Activated CD4-positive, alpha-beta T cell treated with anti-CD3 and anti-CD28 coated beads, Interleukin-2, amount 10 ng/mL, durations not matched to agents 7 days and 5 days (primary cell): ENCODE measurements around the gene ANXA1. TPM values are rescaled to one million over a fixed set of nuclear protein-coding genes. Genes with fewer than 3 reads are reported as not detected.
"Not testable (repeated sequence)": the region's sequence is repeated elsewhere in the genome, so short reads cannot be mapped to it uniquely, and the experiment has no call there.

Source experiments
- CTCF ChIA-PET: fragments of 350-600 bp; sonication (Branson Sonifier 250); formaldehyde crosslinking; loops from one replicate; lab custom pipeline; 2021; ENCODE audit warnings: antibody characterized with exemption; lab: Charles Lee
- POLR2A ChIA-PET: fragments of 350-600 bp; sonication (Branson Sonifier 250); formaldehyde crosslinking; loops from one replicate; lab custom pipeline; 2021; ENCODE audit warnings: antibody characterized with exemption; lab: Charles Lee
- DNase-seq: peaks from one replicate; pipeline ENCODE4 v3.0.0-alpha.2; 2020
- H3K27ac Mint-ChIP-seq: one replicate; pipeline ENCODE4 v1.8.0; 2021; ENCODE audit warnings: mild to moderate bottlenecking, moderate library complexity, mixed read lengths
- H3K27me3 Mint-ChIP-seq: one replicate; pipeline ENCODE4 v1.8.0; 2021; ENCODE audit warnings: mixed read lengths
- H3K36me3 Mint-ChIP-seq: one replicate; pipeline ENCODE4 v1.8.0; 2021; ENCODE audit warnings: low read depth, mixed read lengths
- H3K4me1 Mint-ChIP-seq: one replicate; pipeline ENCODE4 v1.8.0; 2021; ENCODE audit warnings: mixed read lengths
- H3K4me3 Mint-ChIP-seq: one replicate; pipeline ENCODE4 v1.8.0; 2021; ENCODE audit warnings: mild to moderate bottlenecking, moderate library complexity, mixed read lengths
- H3K9me3 Mint-ChIP-seq: one replicate; pipeline ENCODE4 v1.8.0; 2021; ENCODE audit warnings: mixed read lengths
- total RNA-seq, 2 experiments: library from RNA; stranded (reverse); gene quantifications; one replicate each; pipeline ENCODE4 v1.2.3, GENCODE V29; 2021

Gene ANXA1
- total RNA-seq, 2 experiments from 2014 or later, result 106 to 116 TPM

- POLR2A ChIA-PET, result no interaction called here
- no peak overlapping the region for H3K4me3 Mint-ChIP-seq
These were observed 24.8 kb downstream of the ANXA1 start for GRCh38 chr9:73176450-73176875.

DNA sequence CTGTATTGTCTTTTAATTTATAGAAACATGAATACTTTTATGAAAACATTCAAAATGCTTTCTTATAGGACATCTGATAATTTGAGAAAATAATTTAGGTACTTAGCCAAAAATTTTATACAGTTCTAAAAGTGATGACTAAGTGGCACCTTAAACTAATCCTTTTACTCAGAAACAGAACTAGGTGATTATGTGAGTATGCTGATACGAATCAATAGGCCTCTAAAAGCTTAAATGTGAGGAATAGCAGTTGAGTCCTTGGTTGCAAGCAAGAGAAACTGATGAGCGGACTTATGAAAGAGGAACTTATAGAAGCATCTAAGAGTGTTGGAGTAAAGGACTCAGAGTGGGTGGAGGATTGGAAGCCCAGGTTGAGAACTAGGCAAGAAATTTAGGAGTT, 26.4 kb downstream of the ANXA1 start:
- DNase-seq, result no peak
- Mint-ChIP-seq H3K4me1 (no peaks in the 10 kb centered on the region), H3K4me3 (no peak overlapping the region), H3K27ac (no peak overlapping the region), H3K9me3 (no peaks in the 10 kb centered on the region), H3K36me3 (no peaks in the 10 kb centered on the region), H3K27me3 (no peaks in the 10 kb centered on the region)
- ChIA-PET CTCF (interaction anchor here (0.7 to 2.8 kb wide), 3 partner anchors 17 to 64 kb away, joined by 3 to 6 read pairs (median 3); no protein-coding TSS in a partner anchor), POLR2A (no interaction called here)

More at GRCh38 chr9:73176450-73176875, 24.8 kb downstream of the ANXA1 start:
- DNase-seq, result no peak
- Mint-ChIP-seq H3K36me3 (peaks cover 5% of the 10 kb centered on the region), H3K9me3 (no peaks in the 10 kb centered on the region), H3K4me1 (no peaks in the 10 kb centered on the region), H3K27me3 (no peaks in the 10 kb centered on the region), H3K27ac (no peak overlapping the region)
- CTCF ChIA-PET, result interaction anchor here (1.1 to 2.8 kb wide), 2 partner anchors 15 to 87 kb away, joined by 4 to 6 read pairs; no protein-coding TSS in a partner anchor

DNA sequence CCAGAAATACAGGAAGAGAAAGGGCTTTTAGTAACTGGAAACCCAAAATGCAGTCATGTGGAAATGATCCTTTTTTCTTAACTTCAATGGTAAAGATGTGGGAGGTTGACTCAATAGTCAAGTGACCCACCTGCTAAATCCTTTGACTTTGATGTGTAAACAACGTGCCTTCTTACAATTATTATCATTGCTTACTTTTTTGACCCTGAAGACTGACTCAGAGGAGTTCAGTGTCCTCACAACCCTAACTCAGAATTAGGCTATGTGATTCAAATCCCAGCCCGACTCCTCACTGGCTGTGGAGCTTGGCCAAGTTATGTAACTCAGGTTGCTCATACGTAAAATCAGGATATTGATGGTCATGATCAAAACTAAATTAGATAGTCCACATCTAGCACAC, 27.9 kb downstream of the ANXA1 start:
- H3K9me3 Mint-ChIP-seq, result no peaks in the 10 kb centered on the region
- no peak for DNase-seq
- CTCF ChIA-PET, result interaction anchor here (1.2 kb wide), 1 partner anchor 14 kb away, joined by 3 read pairs; no protein-coding TSS in a partner anchor
- H3K27ac Mint-ChIP-seq, result no peak overlapping the region
- H3K27me3 Mint-ChIP-seq, result no peaks in the 10 kb centered on the region
- H3K4me1 Mint-ChIP-seq, result no peaks in the 10 kb centered on the region
- POLR2A ChIA-PET, result no interaction called here
- no peaks in the 10 kb centered on the region for H3K36me3 Mint-ChIP-seq
- no peak overlapping the region for H3K4me3 Mint-ChIP-seq

GRCh38 chr9:73180403-73180802, 28.7 kb downstream of the ANXA1 start:
- Mint-ChIP-seq H3K4me1 (no peaks in the 10 kb centered on the region), H3K36me3 (no peaks in the 10 kb centered on the region), H3K27me3 (no peaks in the 10 kb centered on the region), H3K4me3 (no peak overlapping the region), H3K9me3 (no peaks in the 10 kb centered on the region), H3K27ac (no peak overlapping the region)
- ChIA-PET CTCF (interaction anchor here (3.6 kb wide), 1 partner anchor 74 kb away, joined by 15 read pairs; no protein-coding TSS in a partner anchor), POLR2A (no interaction called here)
- DNase-seq, result no peak

- ChIA-PET CTCF (interaction anchor here (0.6 to 3.6 kb wide), 2 partner anchors 76 to 1391 kb away, joined by 3 to 15 read pairs; no protein-coding TSS in a partner anchor), POLR2A (interaction anchor here (1.0 kb wide), 1 partner anchor 75 kb away, joined by 6 read pairs; no protein-coding TSS in a partner anchor)
- Mint-ChIP-seq H3K4me3 (no peak overlapping the region), H3K27ac (no peak overlapping the region), H3K4me1 (no peaks in the 10 kb centered on the region), H3K9me3 (no peaks in the 10 kb centered on the region), H3K27me3 (peaks cover 15% of the 10 kb centered on the region), H3K36me3 (no peaks in the 10 kb centered on the region)
- DNase-seq, result no peak
These were observed 31.3 kb downstream of the ANXA1 start for GRCh38 chr9:73182928-73183327.

- no peak overlapping the region for H3K27ac Mint-ChIP-seq
- no peaks in the 10 kb centered on the region for H3K9me3 Mint-ChIP-seq
- H3K36me3 Mint-ChIP-seq, result no peaks in the 10 kb centered on the region
- POLR2A ChIA-PET, result no interaction called here
- H3K4me3 Mint-ChIP-seq, result no peak overlapping the region
- no peak for DNase-seq
- H3K27me3 Mint-ChIP-seq, result peaks cover 20% of the 10 kb centered on the region
- H3K4me1 Mint-ChIP-seq, result no peaks in the 10 kb centered on the region
- CTCF ChIA-PET, result interaction anchor here (3.6 kb wide), 1 partner anchor 77 kb away, joined by 15 read pairs; no protein-coding TSS in a partner anchor
These were observed 31.8 kb downstream of the ANXA1 start for GRCh38 chr9:73183428-73183827.

GRCh38 chr9:73183917-73184861, 32.5 kb downstream of the ANXA1 start:
- H3K27me3 Mint-ChIP-seq, result peaks cover 24% of the 10 kb centered on the region
- CTCF ChIA-PET, result interaction anchor here (3.6 kb wide), 1 partner anchor 77 kb away, joined by 15 read pairs; no protein-coding TSS in a partner anchor
- POLR2A ChIA-PET, result no interaction called here
- DNase-seq, result no peak
- H3K4me3 Mint-ChIP-seq, result no peak overlapping the region
- no peaks in the 10 kb centered on the region for H3K4me1 Mint-ChIP-seq
- H3K27ac Mint-ChIP-seq, result no peak overlapping the region
- H3K9me3 Mint-ChIP-seq, result no peaks in the 10 kb centered on the region
- no peaks in the 10 kb centered on the region for H3K36me3 Mint-ChIP-seq

GRCh38 chr9:73191109-73191508, 39.4 kb downstream of the ANXA1 start:
- H3K27me3 Mint-ChIP-seq, result peaks cover 26% of the 10 kb centered on the region
- H3K4me1 Mint-ChIP-seq, CTCF ChIA-PET, H3K4me3 Mint-ChIP-seq, H3K9me3 Mint-ChIP-seq, DNase-seq, H3K36me3 Mint-ChIP-seq, H3K27ac Mint-ChIP-seq, POLR2A ChIA-PET: not testable (repeated sequence)

DNA sequence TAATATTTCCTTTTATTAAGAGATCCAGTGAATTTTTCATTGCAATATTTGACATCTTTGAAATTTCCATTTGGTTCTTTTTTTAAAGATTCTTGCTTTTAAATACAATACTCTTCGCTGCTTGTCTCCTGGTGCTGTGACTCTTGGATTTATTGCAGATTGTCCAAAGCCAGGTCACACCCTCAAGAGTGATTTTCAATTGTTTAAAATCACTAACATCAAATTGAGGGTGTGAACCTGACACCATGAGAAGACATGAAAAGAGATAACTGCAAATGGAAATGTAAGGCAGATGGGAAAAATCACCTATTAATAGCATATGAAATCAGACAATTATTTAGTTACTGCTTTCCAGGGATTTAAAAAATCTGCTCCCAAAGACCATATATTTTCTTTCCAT, 42.6 kb downstream of the ANXA1 start:
- Mint-ChIP-seq H3K36me3 (no peaks in the 10 kb centered on the region), H3K27me3 (peaks cover 7% of the 10 kb centered on the region), H3K9me3 (no peaks in the 10 kb centered on the region), H3K4me3 (no peak overlapping the region), H3K4me1 (no peaks in the 10 kb centered on the region), H3K27ac (no peak overlapping the region)
- CTCF ChIA-PET, result no interaction called here
- no peak for DNase-seq
- POLR2A ChIA-PET, result no interaction called here

GRCh38 chr9:73199448-73199847, 47.8 kb downstream of the ANXA1 start:
- Mint-ChIP-seq H3K9me3 (no peaks in the 10 kb centered on the region), H3K4me1 (no peaks in the 10 kb centered on the region), H3K36me3 (no peaks in the 10 kb centered on the region), H3K27ac (no peak overlapping the region), H3K4me3 (no peak overlapping the region), H3K27me3 (peaks cover 12% of the 10 kb centered on the region)
- DNase-seq, result no peak
- ChIA-PET CTCF (interaction anchor here (1.5 kb wide), 1 partner anchor 10 kb away, joined by 3 read pairs; no protein-coding TSS in a partner anchor), POLR2A (no interaction called here)

- no peak for DNase-seq
- ChIA-PET POLR2A (no interaction called here), CTCF (interaction anchor here (1.5 kb wide), 1 partner anchor 10 kb away, joined by 3 read pairs; no protein-coding TSS in a partner anchor)
- Mint-ChIP-seq H3K9me3 (no peaks in the 10 kb centered on the region), H3K4me3 (no peak overlapping the region), H3K27ac (no peak overlapping the region), H3K27me3 (peaks cover 12% of the 10 kb centered on the region), H3K36me3 (no peaks in the 10 kb centered on the region), H3K4me1 (no peaks in the 10 kb centered on the region)
These were observed 48.2 kb downstream of the ANXA1 start for GRCh38 chr9:73199886-73200285.

DNA sequence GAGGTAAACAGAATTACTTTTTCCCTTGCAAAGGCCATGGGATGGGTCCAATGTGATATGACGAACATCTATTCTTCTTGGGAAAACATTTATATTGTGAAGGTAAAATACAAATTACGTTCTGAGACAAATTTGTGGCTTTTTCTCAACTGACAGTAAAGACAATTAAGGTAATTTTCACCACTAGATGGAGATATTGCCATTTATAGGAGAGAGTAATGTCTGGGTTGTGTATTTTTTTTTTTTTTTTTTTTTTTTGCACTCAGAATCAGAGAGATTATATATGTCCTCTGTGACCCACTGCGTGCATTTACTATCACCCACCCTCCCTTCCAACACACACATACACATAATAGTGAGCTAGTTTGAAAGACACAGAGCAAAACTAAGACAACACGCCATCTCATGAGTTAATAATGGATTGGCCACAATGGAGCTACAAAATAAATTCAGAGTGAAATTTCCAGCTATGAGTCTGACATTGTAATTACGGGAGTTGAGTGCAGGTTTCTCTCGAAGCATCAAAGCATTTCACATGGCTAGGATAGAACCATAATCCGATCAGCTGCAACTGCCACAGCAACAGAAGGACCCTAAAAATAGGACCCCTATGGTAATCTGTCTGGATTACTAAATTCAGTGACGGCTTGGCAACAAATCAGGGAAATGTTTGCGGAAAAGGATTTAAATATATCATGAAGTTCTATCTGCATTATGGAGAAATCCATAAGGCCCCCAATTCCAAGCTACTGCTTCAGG, 49.2 kb downstream of the ANXA1 start:
- H3K4me1 Mint-ChIP-seq, result no peaks in the 10 kb centered on the region
- ChIA-PET CTCF (interaction anchor here (1.5 kb wide), 1 partner anchor 9 kb away, joined by 3 read pairs; no protein-coding TSS in a partner anchor), POLR2A (no interaction called here)
- no peak for DNase-seq
- H3K36me3 Mint-ChIP-seq, result no peaks in the 10 kb centered on the region
- H3K4me3 Mint-ChIP-seq, result no peak overlapping the region
- H3K9me3 Mint-ChIP-seq, result no peaks in the 10 kb centered on the region
- no peak overlapping the region for H3K27ac Mint-ChIP-seq
- peaks cover 9% of the 10 kb centered on the region for H3K27me3 Mint-ChIP-seq
